ENCODE data around the gene SMARCAD1.
"Not testable (repeated sequence)": the region's sequence is repeated elsewhere in the genome, so short reads cannot be mapped to it uniquely, and the experiment has no call there.

The SMARCAD1 gene

DNA sequence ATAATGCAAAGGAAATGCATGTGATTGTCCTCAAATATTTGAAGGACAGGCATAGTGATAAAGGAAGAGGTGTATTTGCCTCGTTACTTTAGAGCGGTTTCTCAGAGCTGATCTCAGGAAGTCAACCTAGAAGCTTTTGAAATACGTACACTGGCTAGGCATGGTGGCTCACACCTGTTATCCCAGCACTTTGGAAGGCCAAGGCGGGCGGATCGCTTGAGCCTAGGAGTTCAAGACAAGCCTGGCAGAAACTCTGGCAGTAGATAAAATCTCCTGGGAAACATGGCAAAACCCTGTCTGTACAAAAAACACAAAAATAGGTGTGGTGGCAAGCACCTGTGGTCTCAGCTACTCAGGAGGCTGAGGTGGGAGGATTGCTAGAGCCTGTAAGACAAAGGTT, 24.9 kb downstream of the SMARCAD1 start:
- no peak for DNase-seq (ENCODE audit: low spot score)

DNA sequence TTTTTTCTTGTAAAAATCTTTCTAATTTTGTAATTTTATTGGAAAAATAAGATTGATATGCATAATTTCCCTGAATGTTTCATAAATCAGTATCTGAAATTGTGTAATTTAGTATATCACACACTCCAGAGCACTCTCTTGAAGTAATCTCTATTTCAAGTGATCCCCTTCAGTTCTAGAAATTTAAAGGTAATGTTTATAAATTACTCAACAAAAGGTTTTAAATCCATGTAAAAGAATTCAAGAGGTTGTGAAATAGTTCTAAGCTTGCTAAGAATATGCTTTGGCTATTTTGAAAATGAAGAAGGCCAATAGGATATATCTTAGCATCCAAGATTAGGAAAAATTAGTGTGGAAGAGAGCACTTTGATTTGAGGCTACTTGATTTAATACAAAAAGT, 28.2 kb downstream of the SMARCAD1 start:
- DNase-seq (ENCODE audit: low spot score) = no peak

DNA sequence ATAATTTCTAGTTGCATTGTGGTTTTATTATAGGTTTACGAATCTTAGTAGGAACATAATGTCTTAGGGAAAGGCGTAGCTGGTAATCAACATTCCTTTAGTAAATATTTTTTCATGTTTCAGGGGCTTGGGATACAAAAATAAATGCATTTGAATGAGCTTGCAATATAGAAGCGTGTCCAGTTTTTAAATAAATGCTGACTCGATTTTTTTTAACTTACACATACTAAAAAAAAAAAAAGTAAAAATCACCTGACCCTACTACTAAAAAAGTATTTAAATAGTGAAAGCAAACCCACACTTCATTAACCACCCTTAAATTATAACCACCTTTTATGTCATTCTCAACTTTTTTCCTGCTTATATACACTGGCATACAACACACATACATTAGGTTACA, 29.6 kb downstream of the SMARCAD1 start:
- no peak for DNase-seq (ENCODE audit: low spot score)

DNA sequence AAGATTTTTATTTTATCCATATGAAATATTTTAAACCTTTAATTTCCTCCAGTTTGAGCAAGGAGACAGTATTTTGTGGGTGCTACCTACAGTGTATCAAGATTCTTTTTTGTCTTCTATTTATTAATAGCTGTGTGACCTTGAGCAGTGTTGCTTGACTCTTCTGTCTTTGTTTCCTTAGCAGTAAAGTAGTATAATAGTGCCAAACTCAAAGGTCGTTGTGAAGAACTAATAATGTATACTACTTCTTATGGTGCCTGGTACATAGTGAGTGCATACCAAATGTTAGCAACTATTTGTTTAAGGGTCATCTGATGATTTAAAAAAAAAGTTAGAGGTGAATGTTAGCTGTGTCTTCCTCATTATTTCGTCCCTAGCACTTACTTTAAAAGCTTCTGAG, 30.5 kb downstream of the SMARCAD1 start:
- DNase-seq (ENCODE audit: low spot score) = no peak

DNA sequence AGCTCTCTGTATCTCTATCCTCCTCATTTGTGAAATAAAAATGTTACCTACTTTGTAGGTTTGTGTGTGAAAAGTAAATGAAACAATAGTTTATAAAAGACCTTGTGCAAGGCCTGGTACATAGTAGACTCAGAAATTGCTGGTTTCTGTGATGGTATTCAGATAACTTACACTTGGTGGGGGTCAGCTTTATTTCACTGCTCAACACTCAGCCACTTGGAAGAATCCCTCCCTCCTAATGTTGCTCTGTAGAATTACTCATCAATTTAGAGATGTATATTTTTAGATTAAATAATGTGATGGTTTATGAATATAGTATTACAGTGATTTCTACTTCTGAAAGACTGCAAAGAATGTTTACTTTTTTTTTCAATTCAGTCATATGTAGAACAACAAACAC, 32.7 kb downstream of the SMARCAD1 start:
- no peak for DNase-seq (ENCODE audit: low spot score)

DNA sequence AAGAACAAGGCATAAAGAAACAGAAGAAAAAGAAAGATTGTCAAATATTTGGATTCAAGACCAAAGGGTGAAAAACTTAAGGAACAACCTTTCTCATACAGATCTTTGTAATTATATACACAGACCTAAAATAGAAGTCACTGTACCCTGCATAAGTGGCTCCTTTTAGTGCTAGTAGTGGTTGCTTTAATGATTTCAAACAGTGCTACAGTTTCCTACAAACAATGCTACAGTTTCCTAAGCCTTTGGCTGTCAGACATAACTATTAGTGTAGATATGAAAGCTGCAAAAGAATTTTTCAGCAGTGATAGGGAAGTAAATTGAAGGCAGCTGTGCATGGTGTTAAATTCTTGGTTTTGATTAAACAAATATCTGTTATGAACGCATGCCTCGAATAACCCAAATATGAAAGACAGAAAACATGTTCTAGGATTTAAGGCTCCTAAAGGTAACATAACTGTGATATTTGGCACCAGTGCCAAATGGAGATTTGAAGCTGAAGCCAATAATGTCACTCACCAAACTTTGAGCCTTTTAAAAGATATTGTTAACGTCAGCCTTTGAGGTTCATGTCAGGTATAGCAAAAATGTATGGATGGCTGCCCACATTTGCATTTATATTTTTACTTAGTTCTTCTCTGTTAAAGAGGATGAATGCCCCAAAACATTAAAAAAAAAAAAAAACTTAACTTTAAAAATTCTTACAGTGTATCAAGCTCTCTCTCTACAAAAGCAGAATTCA, 36.6 kb downstream of the SMARCAD1 start:
- DNase-seq (ENCODE audit: low spot score) = peak; percentile 39

DNA sequence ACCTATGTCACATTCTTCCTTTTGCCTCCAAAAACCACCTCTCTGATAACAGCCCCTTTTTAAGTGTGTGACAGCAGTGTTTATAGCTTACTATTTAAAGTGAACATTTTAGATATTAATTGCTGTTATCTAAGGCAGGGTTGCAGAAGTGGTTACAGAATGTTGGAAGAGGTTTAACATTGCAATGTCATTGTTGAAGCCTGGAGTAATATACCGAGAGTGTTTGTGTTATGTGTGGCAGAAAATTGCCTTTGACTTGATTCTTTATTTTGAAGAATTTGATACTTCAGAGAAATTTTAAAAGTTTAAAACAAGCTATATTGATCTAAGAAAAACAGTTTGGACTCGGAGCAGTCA, 37.1 kb downstream of the SMARCAD1 start:
- no peak for DNase-seq (ENCODE audit: low spot score)

DNA sequence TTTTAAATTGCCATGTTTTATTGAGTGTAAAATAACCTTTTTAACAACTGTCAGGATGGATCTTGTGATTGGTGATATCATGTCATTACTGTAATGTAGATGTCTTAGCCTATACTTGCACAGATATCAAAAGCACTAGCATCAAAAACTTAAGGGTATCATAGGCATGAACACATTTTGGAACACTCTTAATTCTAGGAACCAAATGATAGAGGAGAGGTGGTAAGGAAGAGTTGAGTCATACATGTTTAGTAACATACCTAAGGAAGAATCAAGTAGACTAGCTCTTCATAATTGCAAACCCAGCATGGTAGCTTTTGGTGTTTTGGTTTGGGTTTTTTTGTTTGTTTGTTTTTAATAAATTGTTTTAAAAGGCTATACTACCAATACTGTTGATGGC, 43.4 kb downstream of the SMARCAD1 start:
- DNase-seq (ENCODE audit: low spot score) = no peak

DNA sequence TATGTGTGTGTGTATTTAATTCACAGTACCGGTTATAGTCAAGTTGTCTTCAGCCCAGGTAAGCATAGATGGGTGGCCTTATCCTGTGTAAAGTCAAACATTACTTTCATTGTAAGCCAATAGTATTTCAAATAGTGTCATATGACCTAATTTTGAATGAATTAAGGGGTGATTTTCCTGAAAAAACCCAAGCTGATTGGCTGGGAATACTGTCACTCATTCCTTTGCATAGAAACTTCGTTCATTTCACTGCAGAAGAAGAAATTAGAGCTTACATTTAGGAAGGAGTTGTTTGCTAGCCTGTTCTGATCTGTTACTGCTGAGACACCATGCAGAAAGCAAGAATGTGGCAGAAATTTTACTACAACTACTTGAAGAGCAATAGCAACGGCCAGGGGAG, 45.4 kb downstream of the SMARCAD1 start:
- no peak for DNase-seq (ENCODE audit: low spot score)

DNA sequence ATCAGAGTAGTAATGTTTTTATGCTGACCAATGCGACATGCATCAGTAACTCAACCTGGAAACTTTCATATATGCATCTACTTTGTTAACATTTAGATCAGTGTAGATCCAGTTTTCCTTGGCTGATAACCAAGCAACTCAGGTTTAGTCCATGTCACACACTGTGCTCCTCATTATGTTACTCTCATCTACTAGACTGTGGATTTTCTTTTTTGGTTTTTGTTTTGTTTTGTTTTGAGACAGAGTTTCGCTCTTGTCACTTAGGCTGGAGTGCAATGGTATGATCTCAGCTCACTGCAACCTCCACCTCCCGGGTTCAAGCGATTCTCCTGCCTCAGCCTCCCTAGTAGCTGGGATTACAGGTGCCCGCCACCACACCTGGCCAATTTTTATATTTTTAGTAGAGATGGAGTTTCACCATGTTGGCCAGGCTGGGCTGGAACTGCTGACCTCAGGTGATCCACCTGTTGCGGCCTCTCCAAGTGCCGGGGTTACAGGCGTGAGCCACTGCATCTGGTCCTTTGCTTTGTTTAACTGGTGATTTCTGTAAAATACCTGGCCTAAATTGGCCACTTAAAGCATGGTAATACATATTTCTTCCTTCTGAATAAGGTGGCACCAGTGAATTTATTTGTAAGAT, 48.6 kb downstream of the SMARCAD1 start:
- no peak for DNase-seq (ENCODE audit: low spot score)

DNA sequence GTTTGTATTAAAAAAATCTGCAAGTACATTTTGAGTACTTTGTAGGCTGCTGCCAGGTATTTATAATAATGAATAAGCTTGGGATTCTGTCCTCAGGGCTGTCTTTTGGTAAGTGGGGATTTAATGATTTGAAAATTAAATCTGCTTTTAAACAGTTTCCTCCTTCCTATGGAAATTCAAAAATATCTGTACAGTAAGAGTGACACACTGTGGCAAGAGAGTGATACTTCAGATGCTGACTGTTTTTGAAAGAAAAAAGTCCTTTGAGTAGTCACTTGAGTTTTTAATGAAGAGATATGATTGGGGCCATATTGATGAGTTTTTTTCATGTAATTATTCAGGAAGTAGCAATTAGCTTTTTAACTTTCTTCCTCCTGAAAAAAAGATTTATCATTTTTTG, 49.2 kb downstream of the SMARCAD1 start:
- peak; percentile 39 for DNase-seq (ENCODE audit: low spot score)

DNA sequence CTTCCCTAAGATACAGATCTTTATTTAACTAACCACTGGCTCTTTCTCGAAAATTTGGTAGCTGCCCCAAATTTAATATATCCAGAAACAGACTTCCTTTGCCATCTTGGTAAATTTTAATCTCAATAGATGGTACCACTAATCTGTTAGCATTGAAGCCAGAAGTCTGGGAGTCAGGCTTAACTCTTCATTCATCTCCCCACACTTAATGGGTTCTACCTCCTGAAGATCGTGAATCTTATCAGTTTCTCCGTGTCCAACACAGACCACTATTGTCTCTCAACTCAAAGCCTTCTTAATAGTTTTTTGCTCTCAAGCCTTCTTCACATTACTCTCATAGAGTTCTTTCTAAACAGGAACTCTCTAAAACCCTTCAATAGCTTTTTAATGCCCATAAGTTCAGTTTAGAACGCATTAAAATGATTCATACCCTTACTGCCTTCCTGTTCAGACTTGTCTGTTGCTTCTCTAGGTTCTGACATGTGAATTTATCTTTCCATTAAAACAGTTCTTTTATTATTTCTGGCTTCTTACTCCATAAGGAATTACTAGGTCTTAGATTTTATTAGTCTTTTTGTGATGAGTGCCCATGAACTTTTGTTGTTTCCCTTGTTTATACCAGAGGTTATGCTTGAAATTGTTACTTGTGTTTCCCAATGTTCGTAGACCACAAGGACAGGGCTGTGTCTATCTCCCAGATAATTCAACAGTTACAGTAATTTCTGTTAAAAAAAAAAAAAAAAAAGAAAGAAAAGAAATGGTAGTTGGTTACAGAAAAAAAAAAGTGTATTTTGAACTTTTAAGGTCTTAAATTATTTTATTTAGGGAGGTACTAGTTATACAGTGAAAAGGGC, 54.7 kb downstream of the SMARCAD1 start:
- DNase-seq (ENCODE audit: low spot score) = no peak

DNA sequence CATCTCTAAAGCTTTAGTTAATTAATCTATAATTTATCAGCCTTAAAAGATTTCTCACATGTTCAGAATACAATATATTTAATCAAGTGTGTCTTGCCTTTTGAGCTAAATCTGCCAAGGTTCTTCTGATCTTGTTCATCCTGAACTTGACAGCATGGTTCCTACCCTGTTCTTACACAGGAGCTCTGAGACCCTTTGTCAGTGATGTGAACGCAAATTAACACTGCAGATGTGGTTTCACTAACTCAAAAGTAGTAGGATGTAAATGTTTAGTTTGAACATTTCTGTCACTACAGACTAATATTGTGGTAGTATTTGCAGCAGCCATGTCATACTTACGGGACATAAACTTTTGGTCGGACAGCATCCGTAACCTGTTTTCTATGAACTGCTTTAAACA, 59.4 kb downstream of the SMARCAD1 start:
- no peak for DNase-seq (ENCODE audit: low spot score)

DNA sequence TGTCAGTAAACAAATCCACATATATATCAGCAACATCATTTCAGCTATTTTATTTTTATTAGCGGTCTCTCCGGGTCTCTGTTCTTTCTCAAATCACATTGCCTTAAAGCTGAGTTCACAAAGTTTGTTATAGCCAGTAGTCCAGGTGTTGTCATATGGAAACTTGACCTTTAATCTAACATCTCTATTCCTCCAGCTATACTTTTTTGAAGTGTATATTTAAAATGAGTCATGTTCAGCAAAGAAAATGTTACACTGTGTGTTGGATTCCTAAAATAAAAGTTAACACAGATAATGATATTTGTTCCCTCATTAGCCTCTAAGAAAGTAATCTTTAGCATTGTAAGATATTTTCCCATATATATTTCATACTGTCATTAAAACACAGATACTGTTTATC, 63.6 kb downstream of the SMARCAD1 start:
- DNase-seq (ENCODE audit: low spot score) = no peak

DNA sequence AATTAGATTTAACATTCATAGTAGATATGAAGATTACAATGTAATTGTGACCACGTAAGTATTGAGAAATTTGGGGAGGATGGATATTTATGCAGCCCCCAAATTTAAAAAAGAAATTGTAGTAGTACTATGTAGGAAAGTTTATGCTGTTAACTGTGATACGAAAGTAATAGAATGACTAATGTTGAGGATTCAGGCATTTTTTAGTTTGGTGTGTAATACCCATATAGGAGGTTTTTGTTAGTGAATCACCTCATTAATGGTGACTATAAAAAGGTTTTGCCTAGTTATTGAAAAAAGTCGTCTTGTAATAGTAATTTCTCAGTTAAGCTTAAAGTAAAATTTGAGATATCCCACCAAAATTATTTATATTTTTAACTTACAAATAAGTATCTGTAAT, 67.2 kb downstream of the SMARCAD1 start:
- no peak for DNase-seq (ENCODE audit: low spot score)

DNA sequence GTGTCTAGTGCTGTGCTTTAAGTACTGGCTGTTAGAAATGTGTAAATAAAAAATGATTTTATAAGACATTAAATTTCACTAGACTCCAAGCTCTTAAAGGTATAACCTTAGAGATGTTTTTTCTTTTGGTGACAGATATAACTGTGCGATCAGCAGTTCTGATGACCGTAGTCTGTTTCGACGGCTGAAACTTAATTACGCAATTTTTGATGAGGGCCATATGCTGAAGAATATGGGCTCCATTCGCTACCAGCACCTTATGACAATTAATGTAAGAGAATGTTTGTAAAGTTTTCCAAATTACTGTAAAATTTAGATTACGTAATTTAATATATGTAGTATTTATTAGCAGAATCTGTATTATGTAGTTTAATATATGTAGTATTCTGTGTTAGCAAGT, 68.5 kb downstream of the SMARCAD1 start:
- no peak for DNase-seq (ENCODE audit: low spot score)

DNA sequence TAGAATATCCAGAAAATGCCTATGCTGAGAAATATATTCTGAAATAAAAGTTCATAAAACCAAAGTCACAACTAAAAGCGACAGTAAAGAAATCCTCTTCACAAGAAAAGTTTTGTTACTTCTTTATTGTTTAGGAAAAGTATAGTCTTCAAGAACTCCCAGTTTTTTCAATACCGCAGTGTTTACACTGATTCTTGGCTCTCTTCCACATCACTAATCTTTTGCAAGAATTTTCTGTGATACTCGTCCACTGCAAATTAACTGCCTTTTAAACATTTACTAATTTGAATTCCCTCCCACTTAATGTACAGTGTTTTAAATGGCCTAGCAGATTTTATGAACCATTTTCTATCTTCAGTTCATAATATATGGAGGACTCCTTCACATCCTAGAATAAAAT, 69.9 kb downstream of the SMARCAD1 start:
- no peak for DNase-seq (ENCODE audit: low spot score)

DNA sequence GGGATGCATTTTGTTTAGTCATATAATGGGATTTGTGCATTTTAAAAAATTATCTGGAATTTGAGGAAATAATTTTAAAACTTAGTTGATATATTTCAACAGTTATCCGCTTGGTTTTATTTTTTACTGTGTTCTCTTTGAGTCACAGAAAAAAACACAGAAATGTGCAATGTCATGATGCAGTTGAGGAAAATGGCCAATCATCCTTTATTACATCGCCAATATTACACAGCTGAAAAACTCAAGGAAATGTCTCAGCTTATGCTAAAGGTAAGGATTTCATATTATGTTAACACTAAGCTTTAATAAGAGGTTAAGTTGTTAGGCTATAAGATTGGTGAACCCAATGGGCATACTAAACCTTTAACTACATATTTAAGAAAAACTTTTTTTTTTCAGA, 71.1 kb downstream of the SMARCAD1 start:
- DNase-seq (ENCODE audit: low spot score) = no peak

DNA sequence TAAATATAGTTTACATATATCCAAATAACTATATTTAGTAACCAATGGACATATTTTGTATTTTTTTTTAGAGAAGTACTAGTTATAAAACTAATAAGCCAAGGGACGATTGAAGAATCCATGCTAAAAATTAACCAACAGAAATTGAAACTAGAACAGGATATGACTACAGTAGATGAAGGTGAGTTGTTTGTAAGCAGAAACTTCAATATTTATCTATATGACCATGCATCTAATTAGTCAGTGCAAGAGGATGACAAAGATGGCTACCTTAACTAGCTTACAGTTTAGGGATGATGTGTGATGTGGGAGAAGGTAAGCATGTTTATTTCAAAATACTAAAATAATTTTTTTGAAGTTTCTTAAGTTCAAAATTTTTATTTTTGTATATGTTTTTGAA, 77.2 kb downstream of the SMARCAD1 start:
- no peak for DNase-seq (ENCODE audit: low spot score)

DNA sequence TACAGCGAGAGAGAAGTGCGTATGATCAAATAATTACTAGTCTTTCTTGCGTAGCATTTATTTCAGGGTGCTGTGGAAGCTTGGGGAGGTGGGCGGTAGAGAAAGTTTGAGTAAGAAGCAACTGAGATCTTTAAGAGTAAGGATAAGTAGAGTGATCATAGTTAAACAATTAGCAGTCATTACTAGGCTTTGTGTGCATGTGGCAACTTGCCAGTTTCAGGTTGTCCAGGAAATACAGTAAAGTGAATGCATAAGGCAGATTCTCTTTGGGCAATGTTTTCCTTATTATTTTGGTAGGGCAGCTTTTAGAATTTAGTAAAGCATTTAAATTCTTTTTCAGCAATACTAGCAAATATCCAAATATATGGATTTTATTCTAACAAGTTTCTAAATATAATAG, 78.0 kb downstream of the SMARCAD1 start:
- DNase-seq (ENCODE audit: low spot score) = no peak

DNA sequence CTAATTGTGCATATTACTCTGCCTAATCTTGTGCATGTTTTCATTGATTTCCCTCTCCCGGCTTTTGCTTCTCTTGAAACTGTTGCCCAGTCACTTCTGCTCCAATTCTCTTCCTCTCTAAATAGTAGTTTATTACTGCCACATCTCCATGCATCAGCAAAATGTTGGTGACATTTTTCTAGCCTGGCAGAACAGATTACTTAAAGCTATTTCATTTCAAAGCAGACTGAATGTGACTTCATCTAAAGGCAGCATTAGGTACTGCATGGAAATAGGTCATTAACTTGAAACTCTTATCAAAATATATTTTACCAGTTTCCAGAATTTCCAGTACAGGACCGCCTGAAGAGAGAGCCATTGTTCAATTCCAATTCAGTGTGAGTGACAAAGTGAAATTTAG, 82.6 kb downstream of the SMARCAD1 start:
- peak; percentile 16 for DNase-seq (ENCODE audit: low spot score)

DNA sequence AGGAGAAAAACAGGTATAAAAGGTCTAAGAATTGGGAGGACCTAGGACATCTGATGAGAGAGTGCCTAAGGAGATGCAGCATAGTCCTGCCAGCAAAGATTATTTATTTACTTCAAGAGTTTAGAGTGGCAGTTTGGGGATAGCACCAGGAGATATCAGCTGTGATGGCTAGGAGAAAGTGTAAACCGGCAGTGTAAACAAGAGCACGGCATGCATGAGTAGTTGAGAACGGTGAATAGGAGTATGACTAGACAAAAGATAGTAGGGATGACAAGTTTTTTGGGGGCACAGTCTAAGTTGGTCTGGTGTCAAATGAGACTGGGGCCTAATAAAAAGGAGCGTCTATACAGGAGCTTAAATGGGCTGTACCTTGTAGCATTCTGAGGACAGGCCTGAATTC, 86.3 kb downstream of the SMARCAD1 start:
- DNase-seq (ENCODE audit: low spot score) = not testable (repeated sequence)

DNA sequence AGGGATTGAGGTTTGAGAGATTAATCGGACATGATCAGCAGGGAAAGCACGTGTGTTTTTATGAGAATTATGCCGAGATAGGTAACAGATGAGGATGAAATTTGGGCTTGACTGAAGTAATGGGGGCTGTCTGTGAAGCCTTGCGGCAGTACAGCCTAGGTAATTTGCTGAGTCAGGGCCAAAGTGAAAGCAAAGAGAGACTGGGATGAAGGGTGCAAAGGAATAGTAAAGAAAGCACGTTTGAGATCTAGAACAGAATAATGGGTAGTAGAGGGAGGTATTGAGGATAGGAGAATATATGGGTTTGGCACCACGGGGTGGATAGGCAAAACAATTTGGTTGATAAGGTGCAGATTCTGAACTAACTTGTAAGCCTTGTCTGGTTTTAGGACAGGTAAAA, 87.8 kb downstream of the SMARCAD1 start:
- not testable (repeated sequence) for DNase-seq (ENCODE audit: low spot score)

Data from NAMALWA (cell line).